ENCODE data around the gene TM7SF2.
"Not testable (repeated sequence)": the region's sequence is repeated elsewhere in the genome, so short reads cannot be mapped to it uniquely, and the experiment has no call there.

The TM7SF2 gene

DNA sequence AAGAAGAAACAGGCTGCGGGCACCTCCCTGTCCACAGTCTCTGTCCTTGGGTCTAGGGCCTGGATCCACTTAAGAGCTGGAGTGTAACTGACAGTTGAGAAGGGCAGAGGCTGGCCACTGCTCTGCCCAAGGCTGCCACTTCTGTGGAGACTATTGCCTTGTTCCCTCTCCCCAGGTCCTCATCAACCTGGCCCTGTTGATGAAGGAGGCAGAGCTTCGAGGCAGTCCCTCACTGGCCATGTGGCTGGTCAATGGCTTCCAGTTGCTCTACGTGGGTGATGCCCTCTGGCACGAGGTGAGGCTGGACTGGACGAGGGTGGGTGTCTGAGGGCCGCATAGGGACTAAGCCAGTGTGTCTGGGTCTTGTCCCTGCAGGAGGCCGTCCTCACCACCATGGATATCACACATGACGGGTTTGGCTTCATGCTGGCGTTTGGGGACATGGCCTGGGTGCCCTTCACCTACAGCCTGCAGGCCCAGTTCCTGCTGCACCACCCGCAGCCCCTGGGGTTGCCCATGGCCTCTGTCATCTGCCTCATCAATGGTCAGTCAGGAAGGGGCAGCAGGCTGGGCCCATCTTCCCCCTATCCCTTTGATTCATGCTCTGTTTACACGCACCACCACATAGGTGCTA is 3.0 kb downstream of the TM7SF2 start:
- DNase-seq (ENCODE audit: low read depth in 2 of 2): no peak

DNA sequence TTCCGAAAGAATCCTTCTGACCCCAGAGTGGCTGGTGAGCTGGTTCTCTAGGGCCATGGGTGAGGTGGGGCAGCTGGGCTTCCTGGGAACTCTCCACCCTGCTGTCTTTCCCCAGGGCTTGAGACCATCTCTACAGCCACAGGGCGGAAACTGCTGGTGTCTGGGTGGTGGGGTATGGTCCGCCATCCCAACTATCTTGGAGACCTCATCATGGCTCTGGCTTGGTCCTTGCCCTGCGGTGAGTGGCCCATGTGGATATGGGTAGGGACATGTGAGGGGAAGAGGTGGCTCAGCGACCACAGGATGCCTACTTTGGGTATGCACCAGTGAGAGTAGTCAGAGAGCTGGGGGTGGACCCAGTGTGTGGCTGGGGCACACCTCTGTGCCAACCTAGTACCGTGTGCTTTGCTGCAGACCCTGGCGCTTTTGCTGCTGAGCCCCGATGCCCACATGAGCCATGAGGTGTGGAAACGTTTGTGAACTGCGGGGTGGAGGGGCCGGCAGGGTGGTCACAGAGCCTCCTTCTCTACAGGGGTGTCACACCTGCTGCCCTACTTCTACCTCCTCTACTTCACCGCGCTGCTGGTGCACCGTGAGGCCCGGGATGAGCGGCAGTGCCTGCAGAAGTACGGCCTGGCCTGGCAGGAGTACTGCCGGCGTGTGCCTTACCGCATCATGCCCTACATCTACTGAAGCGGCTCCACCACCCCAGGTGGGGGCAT is 3.9 kb downstream of the TM7SF2 start:
- DNase-seq (ENCODE audit: low read depth in 2 of 2): no peak

DNA sequence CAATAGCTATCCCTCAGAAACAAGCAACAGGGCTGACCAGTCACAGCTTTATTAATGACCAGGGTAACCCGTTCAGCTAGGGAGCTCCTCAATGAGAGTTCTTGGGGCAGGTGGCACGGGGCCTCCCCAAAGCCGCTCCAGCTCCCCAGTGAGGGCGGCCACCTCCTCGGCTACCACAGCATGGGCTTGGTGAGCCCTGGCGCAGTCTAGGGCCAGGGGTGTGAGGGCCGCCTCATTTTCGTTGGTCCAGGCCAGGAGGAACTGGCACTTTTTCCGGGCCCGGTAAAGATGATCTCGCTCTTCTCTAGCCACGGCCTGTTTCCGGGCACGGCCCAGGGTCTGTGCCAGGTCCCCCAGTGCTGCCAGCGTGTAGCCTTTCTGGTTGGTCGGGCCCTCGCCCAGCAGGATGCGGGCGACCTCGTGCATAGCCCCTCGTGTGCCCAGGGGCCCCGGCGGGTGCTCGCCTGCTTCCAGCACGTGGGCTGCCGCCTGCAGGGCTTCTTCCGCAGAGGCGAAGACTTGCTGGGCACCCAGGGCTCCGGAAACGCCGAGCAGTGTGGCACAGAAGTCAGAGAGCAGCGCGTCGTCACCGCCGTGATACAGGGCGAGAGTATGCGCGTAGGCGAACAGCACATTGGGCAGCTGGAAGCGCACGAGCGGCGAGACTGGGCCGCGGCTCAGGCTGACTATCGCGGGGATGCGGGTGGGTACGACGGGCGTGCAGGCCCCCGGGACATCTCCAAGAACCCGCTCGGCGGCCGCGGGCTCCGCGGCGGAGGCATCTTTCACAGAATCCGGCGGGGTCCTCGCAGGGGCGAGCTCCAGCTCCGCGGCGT is 4.9 kb downstream of the TM7SF2 start:
- DNase-seq (ENCODE audit: low read depth in 2 of 2): peak in 1 of 2 donors; percentile 49

DNA sequence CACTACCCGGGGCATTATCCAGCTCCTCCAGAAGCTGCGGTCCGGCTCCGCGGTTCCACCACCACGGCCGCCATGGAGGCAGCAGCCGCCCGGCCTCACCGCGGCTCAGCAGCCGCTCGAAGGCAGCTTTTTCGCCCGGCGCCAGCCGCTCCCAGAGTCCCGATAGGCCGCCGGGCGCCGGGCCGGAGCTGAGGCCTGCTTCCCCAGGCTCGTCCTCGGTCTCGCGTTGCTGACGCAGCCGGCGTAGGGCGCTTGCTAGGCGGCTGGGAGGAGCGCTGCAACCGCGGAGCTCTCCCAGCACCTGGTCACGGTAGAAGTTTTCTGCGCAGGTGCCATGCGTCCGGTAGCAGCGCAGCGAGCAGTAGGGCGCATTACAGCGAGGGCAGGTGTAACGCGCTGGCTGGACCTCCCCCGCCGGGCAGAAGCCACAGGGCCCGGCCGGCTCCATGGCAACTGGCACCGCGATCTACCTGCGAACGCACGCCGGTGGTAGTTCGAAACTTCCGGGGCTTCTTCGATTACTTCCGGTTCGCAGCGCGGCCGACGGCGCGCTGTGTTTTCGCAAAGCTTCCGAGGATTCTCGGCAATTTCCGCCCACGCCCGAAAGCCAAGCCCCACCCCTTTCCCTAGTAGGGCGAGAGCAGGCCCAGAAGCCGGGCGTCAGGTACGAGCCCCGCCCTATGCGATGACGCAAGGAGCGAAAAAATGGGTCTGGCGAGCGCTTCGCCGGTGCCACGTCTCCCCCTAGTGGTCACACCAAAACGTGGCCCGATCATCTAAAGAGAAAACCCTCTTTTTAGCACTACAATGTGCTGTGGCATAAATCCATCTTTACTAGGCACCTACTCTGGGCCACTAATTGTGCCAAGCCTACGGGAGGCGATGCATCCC is 5.8 kb downstream of the TM7SF2 start, which contains the start of gene ZNHIT2:
Gene ZNHIT2 (minus strand): TSS at position 496 of the 891 bp plus-strand sequence. CDS start 48 bp downstream, at position 448.
- peak; percentile 100 for DNase-seq (ENCODE audit: low read depth in 2 of 2)

DNA sequence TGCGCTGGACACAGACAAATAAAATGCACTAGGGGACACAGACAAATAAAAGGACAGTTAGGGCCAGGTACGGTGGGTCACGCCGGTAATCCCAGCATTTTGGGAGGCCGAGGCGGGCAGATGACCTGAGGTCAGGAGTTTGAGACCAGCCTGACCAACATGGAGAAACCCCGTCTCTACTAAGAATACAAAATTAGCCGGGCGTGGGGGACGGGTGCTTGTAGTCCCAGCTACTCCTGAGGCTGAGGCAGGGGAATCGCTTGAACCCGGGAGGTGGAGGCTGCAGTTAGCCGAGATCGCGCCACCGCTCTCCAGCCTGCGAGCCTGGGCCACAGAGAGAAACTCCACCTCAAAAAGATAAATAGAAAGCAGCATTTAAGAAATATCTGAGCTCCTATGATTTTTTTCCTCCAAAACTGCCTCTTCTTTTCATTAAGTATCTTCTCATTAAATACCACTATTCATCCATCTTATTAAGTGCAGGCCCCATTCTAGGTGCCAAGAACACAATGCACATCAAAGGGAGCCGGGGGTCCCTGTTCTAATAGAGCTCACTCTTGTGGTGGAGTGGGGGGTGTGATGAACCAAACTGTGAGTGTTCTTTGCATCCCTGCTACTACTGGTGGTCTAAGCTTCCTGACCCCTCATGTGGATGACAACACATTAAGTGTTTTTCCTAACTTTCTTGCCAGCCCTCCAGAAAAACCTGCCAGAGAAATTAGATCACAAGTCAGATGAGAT is 6.6 kb downstream of the TM7SF2 start:
- no peak for DNase-seq (ENCODE audit: low read depth in 2 of 2)

DNA sequence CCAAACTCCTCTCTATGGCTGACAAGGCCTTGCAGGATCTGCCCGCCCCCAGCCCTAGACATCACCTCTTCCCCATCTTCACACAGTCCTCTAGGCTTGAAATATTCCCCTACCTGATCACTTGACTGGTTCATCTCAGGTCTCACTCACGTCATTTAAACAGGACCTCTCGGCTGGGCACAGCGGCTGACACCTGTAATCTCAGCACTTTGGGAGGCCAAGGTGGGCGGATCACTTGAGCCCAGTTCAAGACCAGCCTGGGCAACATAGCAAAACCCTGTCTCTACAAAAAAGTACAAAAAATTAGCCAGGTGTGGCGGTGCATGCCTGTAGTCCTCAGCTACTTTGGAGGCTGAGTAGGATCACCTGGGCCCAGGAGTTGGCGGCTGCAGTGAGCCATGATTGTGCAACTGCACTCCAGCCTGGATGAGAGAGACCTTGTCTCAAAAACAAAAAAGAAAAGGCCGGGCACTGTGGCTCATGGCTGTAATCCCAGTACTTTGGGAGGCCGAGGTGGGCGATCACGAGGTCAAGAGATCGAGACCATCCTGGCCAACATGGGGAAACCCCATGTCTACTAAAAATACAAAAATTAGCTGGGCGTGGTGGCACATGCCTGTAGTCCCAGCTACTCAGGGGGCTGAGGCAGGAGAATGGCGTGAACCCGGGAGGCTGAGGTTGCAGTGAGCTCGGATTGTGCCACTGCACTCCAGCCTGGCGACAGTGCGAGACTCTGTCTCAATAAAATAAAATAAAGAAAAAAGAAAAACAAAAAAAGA is 7.4 kb downstream of the TM7SF2 start:
- DNase-seq (ENCODE audit: low read depth in 2 of 2): not testable (repeated sequence)

DNA sequence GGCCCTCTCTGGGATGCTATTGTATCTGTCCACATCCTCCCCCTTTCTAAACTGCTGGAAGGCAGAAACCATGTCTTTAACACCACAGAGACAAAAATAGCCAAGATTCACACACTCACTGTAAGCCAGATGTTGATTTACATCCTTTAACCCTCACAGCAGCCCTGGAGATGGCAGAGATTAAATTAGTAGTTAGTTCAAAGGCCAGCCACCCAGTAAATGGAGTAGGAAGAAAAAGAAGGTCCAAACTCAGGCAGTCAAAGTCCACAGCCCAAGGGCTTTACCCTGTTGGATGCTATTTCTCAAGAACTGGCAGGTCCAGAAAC is 8.0 kb downstream of the TM7SF2 start:
- DNase-seq (ENCODE audit: low read depth in 2 of 2): no peak

DNA sequence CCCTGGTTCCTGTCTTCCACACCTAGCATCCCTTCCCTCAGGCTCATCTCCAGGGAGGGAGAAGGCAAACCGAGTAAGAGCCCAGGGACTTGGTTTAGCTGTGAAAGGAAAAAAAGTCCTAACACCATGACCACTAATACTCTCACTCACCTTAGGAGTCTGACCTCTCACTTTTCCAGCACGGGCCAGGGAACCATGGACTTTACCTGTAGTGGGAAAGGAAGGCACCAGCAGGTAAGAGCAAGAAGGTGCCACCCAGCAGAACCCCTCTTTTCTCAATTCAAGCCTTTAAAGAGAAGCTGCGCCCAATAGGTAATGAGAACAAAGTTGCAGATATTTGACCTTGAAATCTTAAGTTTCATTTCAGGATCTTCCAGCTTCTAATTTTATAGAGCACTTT is 9.2 kb downstream of the TM7SF2 start:
- no peak for DNase-seq (ENCODE audit: low read depth in 2 of 2)

DNA sequence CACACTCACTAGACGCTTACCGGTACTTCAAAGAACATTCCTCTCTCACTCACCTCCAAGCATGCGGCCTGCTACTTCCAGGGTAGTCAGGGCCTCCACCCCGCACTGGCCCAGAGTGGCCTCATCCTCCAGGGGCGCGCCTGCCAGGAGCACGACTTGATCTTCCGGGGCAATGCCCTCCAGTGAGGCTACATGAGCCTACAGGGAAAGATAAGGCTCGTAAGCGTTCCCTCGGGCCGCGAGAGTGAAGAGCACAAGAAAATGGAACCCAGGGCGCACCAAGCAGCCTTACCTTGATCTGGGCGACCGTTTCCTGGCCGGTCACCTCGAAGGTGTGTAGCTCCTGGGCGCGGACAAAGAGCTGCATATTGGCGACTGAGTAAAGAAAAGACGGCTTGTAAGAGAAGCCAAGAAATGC is 9.8 kb downstream of the TM7SF2 start:
- no peak for DNase-seq (ENCODE audit: low read depth in 2 of 2)

DNA sequence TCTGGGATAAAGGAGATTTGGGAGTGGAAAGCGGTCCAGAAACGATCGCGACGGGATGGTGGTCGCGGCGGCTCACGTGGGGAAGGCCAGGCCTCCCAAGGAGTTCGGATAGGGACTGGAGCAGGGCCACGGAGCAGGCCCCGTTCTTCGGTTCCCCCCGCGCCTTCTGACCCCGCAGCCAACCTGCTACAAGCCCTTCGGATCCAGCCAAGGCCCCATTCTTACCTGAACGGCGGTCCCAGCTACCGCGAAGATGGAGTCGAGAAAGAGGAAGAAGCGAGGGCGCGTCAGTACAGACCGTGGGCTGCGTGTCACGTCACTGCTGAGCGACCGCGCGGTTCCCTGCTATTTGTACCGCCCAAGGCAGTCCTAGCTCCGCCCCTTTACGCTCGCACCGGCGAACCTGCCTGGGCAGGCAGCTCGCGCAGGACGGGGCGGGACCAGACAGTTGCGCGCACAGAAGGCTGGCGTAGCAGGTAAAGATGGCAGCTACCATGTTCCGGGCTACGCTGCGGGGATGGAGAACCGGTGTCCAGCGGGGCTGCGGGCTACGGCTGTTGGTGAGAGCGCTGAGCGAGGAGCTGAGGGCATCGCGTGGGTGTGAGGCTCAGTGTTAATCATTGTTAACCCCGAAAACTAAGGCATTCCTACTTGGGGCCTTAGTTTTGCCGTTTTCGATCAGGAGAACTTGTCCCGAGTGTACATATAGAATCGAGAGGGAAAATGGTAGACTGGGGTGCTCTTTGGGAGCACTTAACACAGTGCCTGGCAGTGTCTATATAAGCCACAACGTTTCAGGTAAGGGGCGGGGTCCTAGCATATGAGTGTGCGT is 10.4 kb downstream of the TM7SF2 start, which contains the start of the genes FAU and MRPL49:
Gene FAU (minus strand): TSS at position 270 of the 832 bp plus-strand sequence. CDS start 321 bp downstream, outside the sequence.
Gene MRPL49 (plus strand): TSS at position 457 of the 832 bp plus-strand sequence. CDS start 26 bp downstream, at position 483.
- peak; percentile 99 for DNase-seq (ENCODE audit: low read depth in 2 of 2)

DNA sequence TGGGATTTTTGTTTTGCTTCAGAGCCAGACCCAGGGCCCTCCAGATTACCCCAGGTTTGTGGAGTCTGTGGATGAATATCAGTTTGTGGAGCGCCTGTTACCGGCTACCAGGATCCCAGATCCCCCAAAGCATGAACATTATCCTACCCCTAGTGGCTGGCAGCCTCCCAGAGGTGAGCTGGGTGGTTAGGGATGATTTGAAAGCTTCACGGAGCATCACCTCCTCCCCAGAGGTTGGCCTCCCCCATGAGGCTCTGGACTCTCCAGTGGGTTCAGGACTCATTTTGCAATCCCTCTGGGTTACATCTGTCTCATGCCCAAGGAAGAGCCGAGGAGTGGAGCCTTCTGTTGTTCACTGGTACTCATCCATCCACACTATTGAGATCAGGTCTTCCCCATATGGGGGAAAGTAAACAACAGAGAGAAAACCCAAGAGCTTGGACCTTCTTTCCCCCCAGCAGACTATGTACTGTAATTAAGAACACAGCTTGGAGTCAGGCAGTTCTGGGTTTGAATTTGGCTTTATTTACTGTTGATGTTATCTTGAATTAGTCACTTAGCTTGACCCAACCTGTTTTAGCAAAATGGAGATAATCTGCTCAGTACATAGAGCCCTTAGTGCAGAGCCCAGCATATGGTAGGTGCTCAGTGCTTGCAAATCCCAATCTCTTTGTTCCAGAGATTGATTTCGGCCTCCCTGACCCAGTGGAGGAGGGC is 13.0 kb downstream of the TM7SF2 start:
- DNase-seq (ENCODE audit: low read depth in 2 of 2): no peak

DNA sequence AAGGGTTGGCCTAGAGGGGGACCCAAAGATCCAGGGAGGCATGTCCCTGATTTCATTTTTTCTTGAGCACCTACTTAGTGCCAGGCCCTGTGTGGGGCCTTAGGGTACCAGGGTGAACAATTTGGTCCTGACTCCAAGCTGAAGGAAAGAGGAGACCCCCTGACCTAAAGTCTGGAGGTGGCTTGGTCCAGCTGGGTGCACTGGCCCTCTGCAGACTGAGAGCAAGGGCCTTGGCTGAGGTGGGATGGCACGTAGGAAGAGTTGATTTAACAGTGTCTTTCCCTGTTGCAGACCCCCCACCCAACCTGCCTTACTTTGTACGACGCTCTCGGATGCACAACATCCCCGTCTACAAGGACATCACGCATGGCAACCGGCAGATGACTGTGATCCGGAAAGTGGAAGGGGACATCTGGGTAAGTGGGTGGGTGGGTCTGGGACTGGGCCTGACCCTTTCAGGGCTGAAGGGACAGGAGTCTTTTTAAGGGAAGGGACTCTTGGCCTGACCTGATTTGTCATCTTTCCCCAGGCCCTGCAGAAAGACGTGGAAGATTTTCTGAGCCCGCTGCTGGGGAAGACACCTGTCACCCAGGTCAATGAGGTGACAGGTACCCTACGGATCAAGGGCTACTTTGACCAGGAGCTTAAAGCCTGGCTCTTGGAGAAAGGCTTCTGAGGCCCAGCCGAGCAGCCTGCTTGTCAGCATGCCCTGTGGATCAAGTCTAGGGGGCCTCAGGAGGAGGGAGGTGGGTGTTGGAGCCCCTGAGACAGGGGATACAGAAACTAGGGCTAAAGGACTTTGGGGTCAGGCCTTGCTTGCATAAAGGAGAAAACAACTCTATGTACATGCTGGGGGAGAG is 13.8 kb downstream of the TM7SF2 start:
- DNase-seq (ENCODE audit: low read depth in 2 of 2): no peak

DNA sequence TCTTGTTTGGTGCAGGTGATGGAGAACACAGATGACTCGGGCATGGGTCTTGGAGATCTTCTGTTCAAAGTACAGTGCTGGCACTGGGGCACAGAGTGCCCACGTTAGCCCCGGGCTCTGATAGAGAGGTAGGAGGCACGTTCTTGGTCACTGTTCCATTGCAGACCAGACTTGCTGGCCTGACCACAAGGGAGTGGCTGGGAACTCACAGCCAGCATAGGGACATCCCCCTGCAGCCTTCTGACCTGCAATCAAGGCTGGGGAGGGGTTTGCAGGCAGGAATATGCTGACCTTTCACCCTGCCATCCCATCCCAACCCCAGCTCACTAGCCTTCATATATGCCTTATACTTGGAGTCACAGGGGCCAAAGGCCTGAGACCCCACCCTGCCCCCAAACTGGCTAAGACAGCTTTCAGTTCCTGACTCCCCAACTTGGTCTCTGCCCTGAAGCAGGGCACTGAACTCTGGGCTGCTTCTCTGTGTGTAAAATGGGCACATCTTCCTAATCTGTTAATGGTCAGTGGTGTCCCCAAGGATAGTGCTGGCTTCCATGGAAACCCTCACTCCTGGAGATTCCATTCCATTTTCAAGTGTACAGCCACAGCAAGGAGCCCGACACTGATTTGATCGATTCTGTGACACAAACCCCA is 15.1 kb downstream of the TM7SF2 start:
- DNase-seq (ENCODE audit: low read depth in 2 of 2): no peak

DNA sequence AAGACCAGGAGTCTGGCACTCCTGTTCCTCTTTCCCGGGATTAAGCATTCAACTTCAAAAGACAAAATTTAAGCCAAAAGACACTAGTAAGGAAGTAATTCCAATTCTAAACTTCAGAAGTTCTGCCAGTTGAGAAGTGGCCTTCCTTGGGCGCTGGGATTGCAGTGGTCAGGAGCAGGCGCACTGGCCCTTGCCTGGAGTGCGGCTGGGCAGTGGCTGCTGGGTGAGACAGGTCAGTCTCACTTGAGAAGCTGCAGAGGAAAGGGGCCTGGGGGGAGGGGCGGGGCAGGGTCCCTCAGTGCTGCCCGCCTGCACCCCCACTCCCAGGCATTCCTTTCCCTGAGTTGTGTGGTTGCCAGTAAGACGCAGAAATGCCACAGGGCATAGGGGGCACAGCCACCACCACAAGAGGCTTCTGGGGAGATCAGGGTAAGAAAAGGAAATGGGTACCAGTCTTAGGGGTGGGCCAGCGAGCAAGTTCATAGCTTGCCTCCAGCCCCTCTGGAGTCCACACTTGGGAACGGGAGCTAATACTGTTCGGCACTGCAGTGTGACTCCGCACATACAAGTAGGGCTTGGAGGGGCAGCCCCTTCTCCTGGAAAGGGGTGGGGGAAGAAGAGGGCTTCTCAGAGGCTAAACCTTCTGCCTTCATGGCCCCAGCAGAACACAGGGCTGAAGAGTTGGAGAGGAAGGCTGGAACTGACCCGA is 16.0 kb downstream of the TM7SF2 start:
- DNase-seq (ENCODE audit: low read depth in 2 of 2): no peak

DNA sequence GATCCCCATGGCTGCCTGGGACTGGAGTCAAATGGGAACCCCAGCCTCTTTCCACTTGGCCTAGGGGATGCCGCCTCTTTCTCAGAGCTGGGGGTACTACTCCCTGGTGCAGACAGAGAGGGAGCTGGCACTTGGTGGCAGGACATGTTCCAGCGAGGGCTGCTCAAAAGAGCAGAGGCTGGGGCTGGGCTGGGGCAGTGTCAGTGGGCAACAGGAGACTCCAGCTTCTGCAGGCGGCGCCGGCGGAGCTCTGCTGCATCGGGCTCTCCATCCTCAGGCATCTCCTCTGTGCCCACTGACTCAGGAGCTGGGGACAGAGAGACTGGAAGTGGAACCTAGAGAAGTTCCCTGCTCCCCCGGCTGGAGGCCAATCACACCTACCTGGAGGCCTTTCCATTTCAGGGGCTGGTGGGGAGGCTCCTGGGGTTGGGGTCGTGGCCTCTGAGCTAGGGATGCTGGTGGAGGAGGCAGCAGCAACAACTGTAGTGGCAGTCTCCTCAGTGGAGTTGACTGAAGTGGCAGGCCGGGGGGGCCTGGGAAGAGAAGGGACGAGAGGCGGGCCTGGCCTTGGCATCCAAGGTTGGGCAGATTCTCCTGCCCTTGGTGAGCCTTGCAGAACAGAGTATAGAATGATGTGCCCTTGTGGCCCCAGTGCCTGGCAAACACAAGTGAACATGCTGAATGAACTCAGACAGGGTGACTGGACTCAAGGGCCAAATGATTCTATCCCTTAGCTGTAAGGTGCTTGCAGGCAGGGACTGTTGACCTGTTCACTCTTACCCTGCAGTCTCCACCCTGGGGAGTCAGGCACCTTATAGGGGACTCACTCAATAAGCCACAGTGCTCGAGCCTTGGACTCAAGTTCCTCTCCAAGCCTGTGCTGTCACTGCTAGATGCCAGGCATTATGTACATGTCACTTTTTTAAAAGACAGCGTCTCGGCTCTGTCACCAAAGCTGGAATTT is 16.8 kb downstream of the TM7SF2 start:
- DNase-seq (ENCODE audit: low read depth in 2 of 2): no peak
